Uterus (tissue), 2 donors: ENCODE data around the gene JMJD4.

ENCODE experiments used
- CTCF ChIP-seq, 4 experiments: fragments of 200-600 bp in 2 of 4; fragments of 450-650 bp in 2 of 4; sonication (generic) in 2 of 4; IDR thresholded peaks; one replicate each; pipeline ENCODE4 v1.5.1; 2016 to 2019; ENCODE audit warnings: antibody characterized with exemption in 4 of 4, mild to moderate bottlenecking in 2 of 4, moderate library complexity in 1 of 4
- POLR2A ChIP-seq, 2 donors: fragments of 450-650 bp; IDR thresholded peaks; one replicate each; pipeline ENCODE4 v1.6.1; 2016; ENCODE audit warnings: antibody characterized with exemption in 2 of 2, mild to moderate bottlenecking in 1 of 2, moderate library complexity in 1 of 2

- TF ChIP-seq CTCF (IDR thresholded peaks at IDR 0.05) (no peak), POLR2A (IDR thresholded peaks at IDR 0.05) (no peak)
Measured at GRCh38 chr1:227754958-227755357, 19.9 kb upstream of the JMJD4 start.
